Gastrocnemius medialis (tissue), 4 donors: ENCODE measurements around the gene KCNT1.

Source experiments
- POLR2A ChIP-seq, 2 donors: fragments of 450-650 bp; IDR thresholded peaks; one replicate each; pipeline ENCODE4 v1.6.1; 2017; ENCODE audit warnings: antibody characterized with exemption in 2 of 2, mild to moderate bottlenecking in 2 of 2, moderate library complexity in 2 of 2
- TF ChIP-seq, protein P1 (sequence below), 5 experiments: fragments of 450-650 bp in 3 of 5; fragments of 200-600 bp in 2 of 5; sonication (generic) in 2 of 5; IDR thresholded peaks in 4 of 5; conservative IDR thresholded peaks in 1 of 5; 1 replicate in 4 of 5; 2 replicates in 1 of 5; pipeline ENCODE4 v1.5.1; 2016 to 2019; ENCODE audit warnings: antibody characterized with exemption in 5 of 5, mild to moderate bottlenecking in 3 of 5, moderate library complexity in 3 of 5

DNA sequence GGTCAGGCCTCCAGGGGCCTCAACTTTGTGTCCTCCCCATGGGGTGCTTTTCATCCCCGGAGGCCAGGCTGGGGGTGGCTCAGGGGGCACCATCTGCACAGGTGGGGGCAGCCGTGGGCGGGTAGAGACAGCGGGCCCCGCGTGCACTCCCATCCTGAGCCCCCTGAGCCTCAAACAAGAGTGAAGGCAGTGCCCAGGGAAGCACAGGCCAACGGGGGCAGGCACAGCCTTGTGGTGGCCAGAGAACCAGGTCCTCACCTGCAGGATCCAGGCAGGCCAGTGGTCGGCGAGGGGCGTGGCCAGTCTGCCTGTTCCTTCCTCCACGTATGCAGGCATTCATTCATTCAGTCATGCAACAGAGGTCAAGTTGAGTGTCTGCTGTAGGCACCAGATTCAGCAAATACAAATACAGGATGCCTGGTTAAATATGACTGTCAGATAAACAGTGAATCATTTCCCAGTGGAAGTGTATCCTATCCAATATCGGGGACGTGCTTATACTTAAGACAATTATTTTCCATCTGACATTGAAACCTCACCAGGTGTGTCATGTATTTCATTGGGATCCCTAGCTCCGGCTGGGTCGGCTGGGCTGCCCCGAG lies 22.3 kb downstream of the KCNT1 start:
- TF ChIP-seq, protein P1, sequence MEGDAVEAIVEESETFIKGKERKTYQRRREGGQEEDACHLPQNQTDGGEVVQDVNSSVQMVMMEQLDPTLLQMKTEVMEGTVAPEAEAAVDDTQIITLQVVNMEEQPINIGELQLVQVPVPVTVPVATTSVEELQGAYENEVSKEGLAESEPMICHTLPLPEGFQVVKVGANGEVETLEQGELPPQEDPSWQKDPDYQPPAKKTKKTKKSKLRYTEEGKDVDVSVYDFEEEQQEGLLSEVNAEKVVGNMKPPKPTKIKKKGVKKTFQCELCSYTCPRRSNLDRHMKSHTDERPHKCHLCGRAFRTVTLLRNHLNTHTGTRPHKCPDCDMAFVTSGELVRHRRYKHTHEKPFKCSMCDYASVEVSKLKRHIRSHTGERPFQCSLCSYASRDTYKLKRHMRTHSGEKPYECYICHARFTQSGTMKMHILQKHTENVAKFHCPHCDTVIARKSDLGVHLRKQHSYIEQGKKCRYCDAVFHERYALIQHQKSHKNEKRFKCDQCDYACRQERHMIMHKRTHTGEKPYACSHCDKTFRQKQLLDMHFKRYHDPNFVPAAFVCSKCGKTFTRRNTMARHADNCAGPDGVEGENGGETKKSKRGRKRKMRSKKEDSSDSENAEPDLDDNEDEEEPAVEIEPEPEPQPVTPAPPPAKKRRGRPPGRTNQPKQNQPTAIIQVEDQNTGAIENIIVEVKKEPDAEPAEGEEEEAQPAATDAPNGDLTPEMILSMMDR (IDR thresholded peaks at IDR 0.05 in 4 of 5, conservative IDR thresholded peaks at IDR 0.05 in 1 of 5): no peak
- no peak for TF ChIP-seq POLR2A (IDR thresholded peaks at IDR 0.05)
